ENCODE data around the gene DOK7. TPM values are rescaled to one million over a fixed set of nuclear protein-coding genes. Genes with fewer than 3 reads are reported as not detected.

DOK7 gene
- total and polyA plus RNA-seq, 4 donors = 0.13 to 0.84 (median 0.46) TPM

- Histone ChIP-seq H3K4me3 (ENCODE audit: low read depth in 1 of 3, low read length in 3 of 3) (no peak overlapping the region), H3K27ac (ENCODE audit: low read depth in 1 of 2, low read length in 2 of 2) (no peak overlapping the region), H3K36me3 (ENCODE audit: control insufficient read depth in 4 of 4, insufficient read depth in 3 of 4, low read depth in 1 of 4, low read length in 3 of 4) (peaks cover 13 to 70% (median 33%) of the 10 kb centered on the region in 4 donors), H3K4me1 (ENCODE audit: control insufficient read depth in 4 of 4, insufficient read depth in 4 of 4, low read length in 3 of 4) (no peaks in the 10 kb centered on the region), H3K9ac (ENCODE audit: low read depth in 1 of 2, low read length in 2 of 2) (no peak overlapping the region), H3K9me3 (ENCODE audit: control insufficient read depth in 4 of 4, low read length in 3 of 4) (no peaks in the 10 kb centered on the region), H3K27me3 (ENCODE audit: control insufficient read depth in 4 of 4, insufficient read depth in 4 of 4, low read length in 3 of 4) (no peaks in the 10 kb centered on the region)
- 87% methylated on average over 15 of the region's 15 CpGs for WGBS
- DNase-seq (ENCODE audit: low spot score) = no peak
- TF ChIP-seq CTCF (IDR thresholded peaks at IDR 0.05; ENCODE audit: low read depth, low read length, missing input control) (no peak), ATF3 (IDR thresholded peaks at IDR 0.05) (no peak), REST (IDR thresholded peaks at IDR 0.05) (no peak), HNF4A (conservative IDR thresholded peaks at IDR 0.05) (no peak), MAX (IDR thresholded peaks at IDR 0.05) (no peak), FOXA2 (IDR thresholded peaks at IDR 0.05) (no peak), RAD21 (IDR thresholded peaks at IDR 0.05) (no peak), GABPA (IDR thresholded peaks at IDR 0.05 in 1 of 2, conservative IDR thresholded peaks at IDR 0.05 in 1 of 2) (no peak), JUND (IDR thresholded peaks at IDR 0.05) (no peak), EGR1 (IDR thresholded peaks at IDR 0.05; ENCODE audit: low read depth in 2 of 2) (no peak), HNF4G (IDR thresholded peaks at IDR 0.05) (no peak), SP1 (IDR thresholded peaks at IDR 0.05) (no peak), RXRA (IDR thresholded peaks at IDR 0.05) (no peak)
These were observed 59.2 kb downstream of the DOK7 start for GRCh38 chr4:3522326-3522640.

- DNase-seq (ENCODE audit: low spot score) = no peak
- 96% methylated on average over 19 of the region's 19 CpGs for whole genome bisulfite sequencing
- Histone ChIP-seq H3K27me3 (ENCODE audit: control insufficient read depth in 4 of 4, insufficient read depth in 4 of 4, low read length in 3 of 4) (no peaks in the 10 kb centered on the region), H3K27ac (ENCODE audit: low read depth in 1 of 2, low read length in 2 of 2) (no peak overlapping the region), H3K9me3 (ENCODE audit: control insufficient read depth in 4 of 4, low read length in 3 of 4) (no peaks in the 10 kb centered on the region), H3K4me3 (ENCODE audit: low read depth in 1 of 3, low read length in 3 of 3) (no peak overlapping the region), H3K9ac (ENCODE audit: low read depth in 1 of 2, low read length in 2 of 2) (no peak overlapping the region), H3K4me1 (ENCODE audit: control insufficient read depth in 4 of 4, insufficient read depth in 4 of 4, low read length in 3 of 4) (no peaks in the 10 kb centered on the region), H3K36me3 (ENCODE audit: control insufficient read depth in 4 of 4, insufficient read depth in 3 of 4, low read depth in 1 of 4, low read length in 3 of 4) (peaks cover 13 to 66% (median 29%) of the 10 kb centered on the region in 4 donors)
- TF ChIP-seq HNF4A (conservative IDR thresholded peaks at IDR 0.05) (no peak), RXRA (IDR thresholded peaks at IDR 0.05) (no peak), HNF4G (IDR thresholded peaks at IDR 0.05) (no peak), SP1 (IDR thresholded peaks at IDR 0.05) (no peak), FOXA2 (IDR thresholded peaks at IDR 0.05) (no peak), MAX (IDR thresholded peaks at IDR 0.05) (no peak), REST (IDR thresholded peaks at IDR 0.05) (no peak), TAF1 (conservative IDR thresholded peaks at IDR 0.05) (no peak), EGR1 (IDR thresholded peaks at IDR 0.05; ENCODE audit: low read depth in 2 of 2) (no peak), JUND (IDR thresholded peaks at IDR 0.05) (no peak), RAD21 (IDR thresholded peaks at IDR 0.05) (no peak), YY1 (IDR thresholded peaks at IDR 0.05) (no peak), ATF3 (IDR thresholded peaks at IDR 0.05) (no peak), CTCF (IDR thresholded peaks at IDR 0.05; ENCODE audit: low read depth, low read length, missing input control) (no peak), FOXA1 (IDR thresholded peaks at IDR 0.05) (no peak), GABPA (IDR thresholded peaks at IDR 0.05 in 1 of 2, conservative IDR thresholded peaks at IDR 0.05 in 1 of 2) (no peak), NR2F2 (IDR thresholded peaks at IDR 0.05) (no peak)
These were observed 59.5 kb downstream of the DOK7 start for GRCh38 chr4:3522651-3523050.
